GM21737 (cell line): ENCODE measurements around the gene RHOU.

Experiments
- ATAC-seq: cut with Tn5 transposase; IDR thresholded peaks from one replicate; pipeline ENCODE4 v1.9.1; 2021; ENCODE audit warnings: mild to moderate bottlenecking, moderate library complexity; ENCODE audit not compliant: unreplicated experiment

The RHOU gene

DNA sequence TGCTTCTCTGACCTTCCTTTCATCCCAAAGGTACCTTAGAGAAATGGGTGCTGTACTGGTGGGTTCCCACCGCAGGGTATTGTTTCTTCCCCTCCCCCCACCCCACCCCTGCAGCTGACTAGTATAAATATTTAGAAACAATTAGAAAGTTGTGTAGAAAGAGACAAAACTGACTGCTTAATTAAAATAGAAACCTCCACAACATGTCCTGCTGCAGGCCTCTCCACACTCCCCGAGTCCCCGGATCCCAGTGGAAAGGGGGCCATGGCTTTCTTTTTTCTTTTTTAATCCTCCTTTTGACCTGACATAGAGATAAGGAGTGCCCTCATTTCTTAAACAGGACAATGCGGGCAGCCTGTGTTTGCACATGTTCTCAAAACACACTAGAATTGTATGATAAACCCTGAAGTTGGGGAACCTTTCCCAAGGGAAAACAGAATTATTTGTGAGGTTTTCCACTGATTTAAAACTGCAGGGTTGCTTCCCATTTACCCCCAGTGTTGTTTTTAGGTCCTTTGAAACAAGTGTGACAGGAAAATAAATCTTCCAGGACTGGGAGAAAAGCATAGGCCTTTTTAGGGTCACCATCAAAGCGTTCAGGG, 1.7 kb downstream of the RHOU start:
- ATAC-seq, result no peak

GRCh38 chr1:228737601-228738041, 2.3 kb downstream of the RHOU start:
- no peak for ATAC-seq

DNA sequence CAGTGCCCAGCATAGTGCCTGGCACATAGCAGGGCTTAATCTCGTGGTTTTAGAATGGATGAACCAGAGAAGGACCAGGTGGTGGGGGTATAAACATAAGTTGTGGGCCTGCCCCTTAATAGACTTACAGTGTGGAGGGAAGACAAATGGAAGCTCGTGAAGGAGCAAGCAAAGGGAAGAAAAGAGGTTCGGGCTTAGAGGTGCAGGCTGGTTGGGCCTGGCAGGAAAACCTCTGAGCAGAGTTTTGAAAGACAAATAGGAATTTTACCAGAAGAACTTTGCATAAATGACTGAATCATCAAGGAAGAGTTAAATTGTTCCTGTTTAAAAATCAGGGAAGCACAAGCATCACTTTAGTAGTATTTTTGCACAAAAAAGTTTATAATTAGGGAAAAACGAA, 4.5 kb downstream of the RHOU start:
- ATAC-seq, result no peak

GRCh38 chr1:228740543-228741317, 5.5 kb downstream of the RHOU start:
- ATAC-seq, result no peak

DNA sequence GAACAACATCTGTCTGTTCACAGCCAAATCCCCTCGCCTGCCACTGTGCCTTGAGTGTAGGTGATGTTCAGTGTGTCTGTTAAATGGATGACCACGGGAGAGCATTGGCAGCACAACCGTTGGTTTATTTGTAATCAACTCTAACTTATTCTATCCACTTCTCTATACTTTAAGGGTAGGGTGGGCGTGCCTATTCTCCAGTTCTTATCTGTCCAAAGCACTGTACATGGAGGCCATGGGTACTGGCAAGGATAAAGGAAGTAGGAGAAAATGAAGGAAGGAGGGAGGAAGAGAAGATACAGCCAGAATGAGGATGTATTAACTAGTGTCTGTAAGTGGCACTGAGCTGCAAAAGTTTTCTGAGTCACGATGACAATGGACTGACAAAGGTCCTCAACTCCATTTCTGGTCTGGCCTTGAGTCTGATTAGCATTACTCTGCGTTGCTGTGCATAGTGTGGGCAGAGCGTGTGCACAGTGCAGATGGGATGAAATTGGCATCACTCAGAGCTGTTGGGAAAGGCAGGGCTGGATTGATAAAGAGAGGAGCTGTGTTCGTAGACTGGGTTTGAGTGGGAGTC, 7.1 kb downstream of the RHOU start:
- ATAC-seq, result no peak

DNA sequence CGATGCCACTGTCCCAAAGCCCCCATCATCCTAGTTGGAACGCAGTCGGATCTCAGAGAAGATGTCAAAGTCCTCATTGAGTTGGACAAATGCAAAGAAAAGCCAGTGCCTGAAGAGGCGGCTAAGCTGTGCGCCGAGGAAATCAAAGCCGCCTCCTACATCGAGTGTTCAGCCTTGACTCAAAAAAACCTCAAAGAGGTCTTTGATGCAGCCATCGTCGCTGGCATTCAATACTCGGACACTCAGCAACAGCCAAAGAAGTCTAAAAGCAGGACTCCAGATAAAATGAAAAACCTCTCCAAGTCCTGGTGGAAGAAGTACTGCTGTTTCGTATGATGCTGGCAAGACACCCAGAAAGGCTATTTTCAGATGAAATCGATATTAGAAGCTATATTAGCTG, 8.1 kb downstream of the RHOU start:
- ATAC-seq, result no peak

- no peak for ATAC-seq
These were observed 9.1 kb downstream of the RHOU start for GRCh38 chr1:228744356-228744755.

GRCh38 chr1:228744918-228745317, 9.6 kb downstream of the RHOU start:
- no peak for ATAC-seq

- no peak for ATAC-seq
These were observed 10.2 kb downstream of the RHOU start for GRCh38 chr1:228745497-228745896.

GRCh38 chr1:228747301-228747935, 12.1 kb downstream of the RHOU start:
- ATAC-seq, result no peak

DNA sequence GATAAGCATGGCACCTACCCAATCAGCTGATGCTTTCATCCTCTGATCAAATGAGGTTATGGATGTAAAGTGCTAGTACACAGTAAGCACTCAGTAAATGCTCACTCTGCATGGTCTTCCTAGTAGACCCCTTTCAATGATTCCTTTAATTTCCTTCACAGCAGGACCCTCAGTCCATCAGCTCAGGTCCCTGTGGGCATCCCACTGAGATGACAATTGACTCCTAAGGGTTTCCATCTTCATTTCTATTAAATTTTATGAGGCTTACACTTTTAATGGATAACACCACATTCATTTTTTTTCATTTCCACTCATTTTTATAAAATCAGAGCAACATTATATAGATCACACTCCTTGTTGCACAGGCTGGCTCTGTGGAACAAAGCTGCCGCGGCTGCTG, 12.8 kb downstream of the RHOU start:
- ATAC-seq, result no peak

DNA sequence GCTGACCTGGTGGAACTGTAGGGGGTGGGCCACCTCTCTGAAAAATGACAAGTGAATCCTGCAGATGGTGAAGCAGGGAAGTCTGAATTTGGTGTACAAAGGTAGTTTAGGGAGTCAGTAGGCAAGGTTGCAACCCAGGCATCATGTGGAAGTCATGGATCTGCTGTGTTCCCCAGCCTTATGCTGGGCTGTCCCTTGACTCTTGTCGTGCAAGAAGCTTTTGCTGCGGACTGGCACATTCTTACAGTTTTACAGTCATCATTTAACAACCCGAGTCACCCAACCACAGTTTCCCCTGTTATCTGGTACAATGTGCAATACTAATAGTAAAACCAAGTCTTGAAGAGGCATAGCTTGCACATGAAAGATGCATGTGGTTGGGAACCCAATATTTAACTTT, 13.2 kb downstream of the RHOU start:
- no peak for ATAC-seq

DNA sequence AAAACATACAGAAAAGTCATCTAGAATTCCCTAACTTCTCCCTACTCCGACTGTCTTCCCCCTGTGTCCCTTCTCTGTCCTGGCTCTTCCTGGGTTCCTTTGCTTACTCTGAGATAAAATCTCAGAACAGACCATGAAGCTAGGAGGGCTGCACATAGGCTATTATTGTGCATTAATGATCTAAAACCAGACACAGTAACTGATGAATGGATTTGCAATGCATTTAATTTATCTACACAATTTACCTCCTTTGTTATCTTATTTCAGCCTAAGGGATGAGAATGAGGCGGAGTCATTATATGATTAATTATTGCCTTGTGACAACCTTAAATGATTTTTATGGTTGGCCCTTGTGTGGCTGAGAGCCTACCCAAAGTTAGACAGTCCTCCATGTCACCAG, 14.5 kb downstream of the RHOU start:
- ATAC-seq, result no peak

DNA sequence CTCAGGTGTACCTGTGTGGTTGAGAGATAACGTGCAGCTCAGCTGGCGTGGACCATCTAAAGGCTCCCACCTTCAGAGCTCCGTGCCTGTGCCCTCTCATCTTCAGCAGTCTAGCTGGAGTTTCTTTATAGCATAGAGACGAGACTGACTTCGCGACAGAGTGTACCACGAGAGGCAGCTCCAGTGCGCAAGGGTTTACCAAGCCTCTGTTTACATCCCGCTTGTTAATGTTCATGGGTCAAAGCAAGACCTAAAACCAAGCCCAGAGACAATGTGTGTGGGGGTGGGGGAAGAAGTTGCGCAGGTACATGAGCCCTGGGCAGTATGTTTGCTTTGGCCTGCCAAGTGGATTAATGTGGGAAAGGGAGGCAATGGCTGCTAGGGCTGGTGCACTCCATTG, 15.6 kb downstream of the RHOU start:
- ATAC-seq, result no peak

DNA sequence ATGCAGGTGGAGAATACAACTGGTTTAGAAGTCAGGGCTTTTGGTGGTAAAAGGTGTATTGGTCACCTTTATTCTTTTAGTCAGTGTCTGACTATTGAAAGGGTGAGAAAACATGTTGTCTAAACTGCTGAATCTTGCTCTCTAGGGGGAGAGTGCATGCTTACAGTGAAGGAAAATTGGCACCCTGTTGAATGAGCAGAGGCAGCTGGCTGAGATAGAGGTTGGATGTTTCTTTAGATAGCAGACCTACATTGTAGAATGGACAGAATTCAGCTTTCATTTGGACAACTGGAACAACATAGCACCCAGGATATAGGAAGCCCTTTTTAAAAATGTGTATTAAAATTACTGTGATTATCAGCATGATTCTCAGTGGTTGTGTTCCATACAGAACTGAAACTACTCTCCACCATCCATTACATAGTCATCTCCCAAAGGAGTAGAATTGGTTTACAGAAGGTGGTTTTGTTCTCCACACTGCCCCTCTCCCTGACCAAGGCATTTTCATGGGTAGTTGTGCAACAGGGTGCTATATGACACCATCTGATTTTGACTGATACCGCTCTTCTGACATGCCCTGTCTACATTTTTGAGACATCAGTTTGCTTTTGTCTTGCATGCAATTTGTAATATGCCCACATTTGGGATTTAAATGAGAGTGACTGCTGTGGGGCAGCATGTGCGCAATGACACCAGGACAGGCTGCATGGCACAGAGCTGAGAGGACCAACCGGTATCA, 16.2 kb downstream of the RHOU start:
- no peak for ATAC-seq

GRCh38 chr1:228752258-228752657, 17.0 kb downstream of the RHOU start:
- no peak for ATAC-seq

GRCh38 chr1:228752675-228753265, 17.5 kb downstream of the RHOU start:
- ATAC-seq, result no peak

DNA sequence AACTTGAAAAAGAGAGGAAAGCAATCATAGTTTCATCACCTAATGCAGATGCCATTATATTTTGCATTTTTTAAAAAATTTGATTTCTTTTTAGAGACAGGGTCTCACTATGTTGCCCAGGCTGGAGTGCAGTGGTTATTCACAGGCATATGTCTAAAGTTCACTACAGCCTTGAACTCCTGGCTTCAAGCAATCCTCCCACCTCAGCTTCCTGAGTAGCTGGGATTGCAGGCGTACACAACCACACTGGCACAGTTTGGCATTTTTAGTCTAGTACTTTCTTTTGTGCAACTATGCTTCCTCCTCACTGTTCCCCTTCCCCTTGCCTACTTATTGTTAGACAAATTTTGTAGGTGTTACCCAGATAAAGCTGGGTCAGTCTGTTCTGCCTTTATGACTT, 18.0 kb downstream of the RHOU start:
- no peak for ATAC-seq

DNA sequence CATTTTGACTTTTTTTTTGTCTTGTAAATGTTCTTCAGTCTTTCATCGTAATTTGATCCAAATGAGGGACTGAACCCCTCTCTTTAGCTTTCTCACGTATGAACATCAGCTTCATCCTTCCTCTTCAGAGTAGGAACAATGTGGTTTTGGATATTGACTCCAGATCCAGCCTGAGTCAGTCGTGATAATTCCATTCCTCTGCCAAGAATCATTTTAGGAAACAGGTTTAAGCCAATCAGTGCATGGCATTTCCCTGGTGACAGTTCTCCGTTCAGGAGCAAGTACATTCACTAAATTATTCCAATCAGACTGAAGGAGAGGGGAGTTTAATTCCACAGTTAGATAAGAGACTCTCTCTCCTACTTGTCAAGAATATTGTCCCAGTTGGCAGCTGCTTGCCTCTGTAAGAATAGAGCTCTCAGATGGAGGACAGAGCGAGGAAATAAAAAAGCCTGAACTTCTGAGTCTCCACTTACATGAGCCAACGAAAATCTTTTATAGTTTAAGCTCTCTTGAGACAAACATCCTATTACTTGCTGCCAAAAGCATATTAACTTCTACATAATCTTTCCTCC, 18.6 kb downstream of the RHOU start:
- ATAC-seq, result no peak

DNA sequence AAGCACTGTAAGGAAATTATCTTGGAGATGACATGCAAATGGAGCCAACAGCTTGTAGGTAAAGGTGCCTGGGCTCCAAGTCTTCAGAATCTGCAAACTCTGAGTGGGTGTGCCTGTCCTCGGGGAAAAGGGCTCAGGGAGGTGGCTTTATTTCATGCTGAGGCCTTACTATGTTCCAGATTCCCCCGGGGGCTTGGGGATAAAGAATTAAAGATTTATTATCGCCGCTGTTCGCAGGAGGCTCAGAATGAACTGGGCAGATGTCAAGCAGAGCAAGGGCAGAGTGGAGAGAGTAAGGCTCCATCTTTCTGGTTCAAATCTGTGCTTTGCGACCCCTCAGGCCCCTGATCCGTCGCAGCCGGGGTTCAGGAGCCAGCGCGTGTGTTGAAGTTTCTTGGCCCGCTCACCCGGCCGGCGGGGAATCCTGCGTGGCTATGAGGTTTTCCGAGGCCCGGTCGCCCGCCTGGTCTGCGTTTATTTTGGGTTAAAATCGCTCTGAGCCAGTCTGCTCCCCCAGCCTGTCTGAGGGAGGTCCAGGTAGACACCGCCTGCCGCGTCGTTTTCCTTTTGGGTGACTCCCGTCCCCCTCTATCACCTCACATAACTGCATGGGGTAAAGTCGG, 19.5 kb downstream of the RHOU start:
- no peak for ATAC-seq
